ENCODE measurements around the gene RNF34. TPM values are rescaled to one million over a fixed set of nuclear protein-coding genes. Genes with fewer than 3 reads are reported as not detected.

Gene RNF34
- total RNA-seq, 1 experiment from 2014 or later: 109 TPM

DNA sequence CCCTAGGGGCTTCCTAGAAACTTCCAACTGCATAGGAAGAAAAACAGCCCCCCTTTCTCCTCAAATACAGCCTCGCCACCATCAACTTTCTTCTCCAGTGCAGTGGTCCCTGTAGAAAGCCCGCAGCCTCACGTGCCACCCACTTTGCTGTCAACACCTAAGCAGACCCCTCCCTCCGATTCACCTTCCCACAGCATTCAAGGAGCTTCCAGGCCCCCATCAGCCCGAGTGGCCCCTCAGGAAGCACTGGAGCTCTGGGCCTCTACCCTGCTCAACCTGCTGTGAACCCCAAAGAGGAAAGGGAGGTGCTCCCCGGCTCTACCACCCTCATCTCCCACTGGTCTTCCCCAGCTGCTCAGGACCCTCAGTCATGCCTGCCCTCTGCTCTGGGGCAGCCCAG lies 55.0 kb downstream of the RNF34 start:
- H3K27me3 ChIP-seq (ENCODE audit: low read length): no peaks in the 10 kb centered on the region
- no peak overlapping the region for H3K27ac ChIP-seq (ENCODE audit: low read length)
- H3K79me2 ChIP-seq (ENCODE audit: low read length): peaks cover 87% of the 10 kb centered on the region
- peaks cover 8% of the 10 kb centered on the region; the same call in 1 of the 2 replicates for H3K36me3 ChIP-seq (ENCODE audit: insufficient read depth, low read length)
- peaks cover 34% of the 10 kb centered on the region for H4K20me1 ChIP-seq (ENCODE audit: insufficient read depth, low read depth, low read length)
- H3K9ac ChIP-seq (ENCODE audit: low read length): no peak overlapping the region
- no peak overlapping the region for H3K4me3 ChIP-seq (ENCODE audit: low read length)
- H3K9me3 ChIP-seq (ENCODE audit: low read length): no peaks in the 10 kb centered on the region
- no peaks in the 10 kb centered on the region for H3K4me1 ChIP-seq (ENCODE audit: low read length)
- H3K9me2 ChIP-seq (replicated peaks; ENCODE audit: insufficient read depth, low read length): no peaks in the 10 kb centered on the region
- no peak overlapping the region for H2AFZ ChIP-seq (ENCODE audit: low read length)
- DNase-seq: no peak
- no peak overlapping the region for H3K4me2 ChIP-seq (ENCODE audit: low read depth, low read length, poor library complexity, severe bottlenecking)

DNA sequence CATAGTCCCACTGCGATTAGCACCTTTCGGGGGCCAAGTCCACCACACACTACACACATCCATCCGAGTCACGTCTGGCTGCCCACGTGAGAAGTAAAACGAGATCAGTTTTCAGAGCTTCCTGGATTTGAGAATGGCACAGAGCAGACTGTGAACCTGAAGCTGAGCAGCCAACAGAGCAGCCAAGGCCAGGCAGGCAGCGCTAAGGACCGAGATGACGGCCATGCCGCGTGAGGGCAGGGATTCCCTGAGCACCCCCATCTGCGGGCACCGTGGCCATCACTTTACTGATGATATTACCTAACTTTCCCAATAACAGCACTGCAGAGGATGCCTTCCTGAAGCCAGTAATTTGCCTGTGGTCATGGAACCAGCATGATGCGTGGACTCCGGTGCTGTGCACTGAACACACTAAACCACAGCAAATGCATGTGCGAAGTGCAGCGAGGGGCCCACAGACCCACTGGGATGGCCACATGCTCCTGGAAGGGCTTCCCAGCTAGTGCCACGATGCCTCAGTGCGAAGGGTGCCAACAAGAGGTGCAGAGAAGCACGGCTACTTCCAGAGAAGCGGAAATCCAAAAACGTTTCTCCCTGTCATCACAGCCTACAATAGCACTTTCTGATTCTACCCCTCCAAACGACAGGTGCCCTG lies 56.0 kb downstream of the RNF34 start:
- Histone ChIP-seq H3K27ac (ENCODE audit: low read length) (no peak overlapping the region), H3K9me3 (ENCODE audit: low read length) (no peaks in the 10 kb centered on the region), H4K20me1 (ENCODE audit: insufficient read depth, low read depth, low read length) (peaks cover 34% of the 10 kb centered on the region), H2AFZ (ENCODE audit: low read length) (no peak overlapping the region), H3K79me2 (ENCODE audit: low read length) (peaks cover 88% of the 10 kb centered on the region), H3K4me2 (ENCODE audit: low read depth, low read length, poor library complexity, severe bottlenecking) (no peak overlapping the region), H3K4me1 (ENCODE audit: low read length) (no peaks in the 10 kb centered on the region), H3K9me2 (replicated peaks; ENCODE audit: insufficient read depth, low read length) (no peaks in the 10 kb centered on the region), H3K4me3 (ENCODE audit: low read length) (no peak overlapping the region), H3K36me3 (ENCODE audit: insufficient read depth, low read length) (peaks cover 7% of the 10 kb centered on the region; the same call in 1 of the 2 replicates), H3K27me3 (ENCODE audit: low read length) (no peaks in the 10 kb centered on the region), H3K9ac (ENCODE audit: low read length) (no peak overlapping the region)
- DNase-seq: no peak

DNA sequence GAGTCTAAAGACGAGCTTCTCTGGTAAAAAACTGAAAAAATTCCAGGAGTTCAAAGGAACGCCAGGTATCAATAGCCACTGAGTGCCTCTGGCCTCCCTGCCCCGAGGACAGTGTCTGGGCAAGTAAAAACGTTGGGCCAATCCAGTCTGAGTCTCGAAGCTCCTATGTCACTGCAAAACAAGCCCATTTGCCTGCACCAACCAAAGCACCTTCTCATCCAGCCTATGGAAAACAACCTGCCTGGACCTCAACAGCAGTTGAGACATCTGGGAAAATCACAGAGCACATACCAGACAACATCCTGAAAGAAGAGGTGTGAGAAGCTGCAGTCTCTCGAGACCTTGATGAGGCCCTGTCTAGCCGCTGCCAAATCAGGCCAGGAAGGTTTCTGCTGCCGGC lies 56.6 kb downstream of the RNF34 start:
- H3K4me1 ChIP-seq (ENCODE audit: low read length): no peaks in the 10 kb centered on the region
- H3K27me3 ChIP-seq (ENCODE audit: low read length): no peaks in the 10 kb centered on the region
- no peak overlapping the region for H3K9ac ChIP-seq (ENCODE audit: low read length)
- no peak overlapping the region for H3K27ac ChIP-seq (ENCODE audit: low read length)
- H2AFZ ChIP-seq (ENCODE audit: low read length): no peak overlapping the region
- H3K36me3 ChIP-seq (ENCODE audit: insufficient read depth, low read length): peaks cover 7% of the 10 kb centered on the region; the same call in 1 of the 2 replicates
- peaks cover 91% of the 10 kb centered on the region for H3K79me2 ChIP-seq (ENCODE audit: low read length)
- H3K9me2 ChIP-seq (replicated peaks; ENCODE audit: insufficient read depth, low read length): no peaks in the 10 kb centered on the region
- DNase-seq: no peak
- no peak overlapping the region for H3K4me2 ChIP-seq (ENCODE audit: low read depth, low read length, poor library complexity, severe bottlenecking)
- H3K4me3 ChIP-seq (ENCODE audit: low read length): no peak overlapping the region
- H4K20me1 ChIP-seq (ENCODE audit: insufficient read depth, low read depth, low read length): peaks cover 38% of the 10 kb centered on the region
- H3K9me3 ChIP-seq (ENCODE audit: low read length): no peaks in the 10 kb centered on the region

DNA sequence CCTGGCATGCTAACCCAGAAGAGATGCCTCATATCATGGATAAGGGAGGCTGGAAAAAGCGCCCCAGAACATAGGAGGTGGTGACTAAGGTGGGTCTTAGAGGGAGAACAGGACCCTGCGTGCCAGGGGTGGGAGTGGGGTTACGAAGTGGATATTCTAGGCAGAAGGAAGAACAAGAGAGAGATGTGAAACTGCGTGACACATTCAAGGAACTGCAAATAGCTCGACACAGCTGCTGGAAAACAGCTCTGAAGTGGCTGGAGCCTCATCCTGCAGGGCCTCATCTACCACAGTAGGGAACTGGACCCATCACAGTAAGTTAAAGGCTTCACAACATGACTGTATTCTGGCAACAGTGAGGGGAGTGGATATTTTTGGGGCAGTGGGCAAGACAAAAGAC lies 61.1 kb downstream of the RNF34 start:
- Histone ChIP-seq H3K9me2 (replicated peaks; ENCODE audit: insufficient read depth, low read length) (no peaks in the 10 kb centered on the region), H3K36me3 (ENCODE audit: insufficient read depth, low read length) (peaks cover 11% of the 10 kb centered on the region; the same call in 1 of the 2 replicates), H3K4me3 (ENCODE audit: low read length) (no peak overlapping the region), H4K20me1 (ENCODE audit: insufficient read depth, low read depth, low read length) (peaks cover 26% of the 10 kb centered on the region), H3K4me1 (ENCODE audit: low read length) (peaks cover 13% of the 10 kb centered on the region), H3K9me3 (ENCODE audit: low read length) (no peaks in the 10 kb centered on the region), H3K4me2 (ENCODE audit: low read depth, low read length, poor library complexity, severe bottlenecking) (no peak overlapping the region), H3K27ac (ENCODE audit: low read length) (no peak overlapping the region), H3K79me2 (ENCODE audit: low read length) (peaks cover 100% of the 10 kb centered on the region), H3K9ac (ENCODE audit: low read length) (no peak overlapping the region), H3K27me3 (ENCODE audit: low read length) (no peaks in the 10 kb centered on the region), H2AFZ (ENCODE audit: low read length) (no peak overlapping the region)
- DNase-seq: no peak

DNA sequence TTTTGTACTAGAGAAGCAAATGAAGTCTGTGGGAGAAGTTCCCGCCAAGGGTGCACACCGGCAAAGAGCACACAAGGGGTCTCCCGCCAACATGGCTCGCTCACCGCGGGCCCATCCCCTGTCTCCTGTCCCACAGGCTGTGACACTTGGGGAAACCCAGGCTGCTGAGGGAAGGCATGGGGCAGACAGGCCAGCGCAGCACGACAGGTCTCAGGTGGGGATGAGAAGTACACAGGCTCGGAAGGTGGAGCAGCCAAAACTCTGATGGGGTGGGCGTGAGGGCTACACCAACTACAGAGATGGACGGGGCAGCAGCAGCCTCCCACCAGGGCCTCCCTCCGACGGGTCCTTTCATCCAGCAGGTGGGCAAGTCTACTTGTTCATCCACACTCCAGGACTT lies 64.4 kb downstream of the RNF34 start:
- Histone ChIP-seq H3K4me1 (ENCODE audit: low read length) (peaks cover 23% of the 10 kb centered on the region), H3K9me2 (replicated peaks; ENCODE audit: insufficient read depth, low read length) (no peaks in the 10 kb centered on the region), H3K9ac (ENCODE audit: low read length) (no peak overlapping the region), H2AFZ (ENCODE audit: low read length) (no peak overlapping the region), H3K9me3 (ENCODE audit: low read length) (no peaks in the 10 kb centered on the region), H4K20me1 (ENCODE audit: insufficient read depth, low read depth, low read length) (peaks cover 17% of the 10 kb centered on the region), H3K4me2 (ENCODE audit: low read depth, low read length, poor library complexity, severe bottlenecking) (no peak overlapping the region), H3K27ac (ENCODE audit: low read length) (no peak overlapping the region), H3K4me3 (ENCODE audit: low read length) (no peak overlapping the region), H3K79me2 (ENCODE audit: low read length) (peaks cover 71% of the 10 kb centered on the region), H3K27me3 (ENCODE audit: low read length) (no peaks in the 10 kb centered on the region), H3K36me3 (ENCODE audit: insufficient read depth, low read length) (peaks cover 8% of the 10 kb centered on the region; the same call in 1 of the 2 replicates)
- DNase-seq: no peak

DNA sequence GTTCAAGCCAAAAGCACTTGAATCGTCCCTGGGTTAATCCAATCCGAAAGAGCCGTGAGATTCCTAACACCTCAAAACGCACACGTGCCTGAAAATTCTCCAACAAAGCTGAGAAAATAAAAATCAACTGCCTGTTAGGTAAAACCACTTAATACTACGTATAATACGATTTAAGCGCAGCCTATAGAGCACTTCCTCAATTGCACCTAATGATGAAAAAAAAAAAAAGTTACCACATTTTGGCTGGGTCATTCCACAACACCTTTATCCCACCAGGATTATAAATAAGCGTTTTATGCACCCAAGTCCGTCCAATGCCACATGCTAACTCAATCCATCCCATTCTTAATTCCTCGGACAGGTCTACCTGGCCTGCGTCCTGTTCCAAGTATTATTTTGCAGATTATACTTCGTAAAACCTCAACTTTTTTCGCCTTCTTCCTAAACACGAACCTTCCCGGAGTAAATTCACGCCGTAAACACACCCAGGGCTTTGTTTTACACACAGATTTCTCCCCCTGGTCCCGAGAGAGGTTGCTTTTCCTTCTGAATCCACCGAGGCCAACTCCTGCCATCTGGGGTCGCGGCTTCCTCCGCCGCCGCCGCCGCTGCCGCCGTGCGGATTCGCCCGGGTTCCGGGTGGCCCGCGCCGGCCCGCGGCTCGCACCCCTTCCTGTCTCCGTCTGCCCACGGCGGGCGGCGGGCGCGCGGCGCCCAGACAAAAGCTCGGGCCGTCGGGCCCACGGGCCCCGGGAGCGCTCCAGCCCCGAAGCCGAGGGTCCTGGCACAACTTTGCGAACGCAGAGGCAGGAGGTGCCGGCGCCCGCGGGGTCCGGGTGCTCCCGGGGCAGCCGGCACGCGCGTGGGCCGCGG lies 66.2 kb downstream of the RNF34 start:
- H3K9ac ChIP-seq (ENCODE audit: low read length): peak overlapping the region; percentile 89
- no peaks in the 10 kb centered on the region for H3K27me3 ChIP-seq (ENCODE audit: low read length)
- H3K4me2 ChIP-seq (ENCODE audit: low read depth, low read length, poor library complexity, severe bottlenecking): peak overlapping the region; percentile 87
- peak overlapping the region; percentile 76 for H3K27ac ChIP-seq (ENCODE audit: low read length)
- peaks cover 23% of the 10 kb centered on the region for H3K4me1 ChIP-seq (ENCODE audit: low read length)
- DNase-seq: peak; percentile 83
- H2AFZ ChIP-seq (ENCODE audit: low read length): peak overlapping the region; percentile 47; the same call in 1 of the 2 replicates
- no peaks in the 10 kb centered on the region for H3K9me3 ChIP-seq (ENCODE audit: low read length)
- H3K4me3 ChIP-seq (ENCODE audit: low read length): peak overlapping the region; percentile 88
- no peaks in the 10 kb centered on the region for H3K9me2 ChIP-seq (replicated peaks; ENCODE audit: insufficient read depth, low read length)
- peaks cover 17% of the 10 kb centered on the region for H4K20me1 ChIP-seq (ENCODE audit: insufficient read depth, low read depth, low read length)
- H3K79me2 ChIP-seq (ENCODE audit: low read length): peaks cover 53% of the 10 kb centered on the region
- H3K36me3 ChIP-seq (ENCODE audit: insufficient read depth, low read length): peaks cover 8% of the 10 kb centered on the region; the same call in 1 of the 2 replicates

DNA sequence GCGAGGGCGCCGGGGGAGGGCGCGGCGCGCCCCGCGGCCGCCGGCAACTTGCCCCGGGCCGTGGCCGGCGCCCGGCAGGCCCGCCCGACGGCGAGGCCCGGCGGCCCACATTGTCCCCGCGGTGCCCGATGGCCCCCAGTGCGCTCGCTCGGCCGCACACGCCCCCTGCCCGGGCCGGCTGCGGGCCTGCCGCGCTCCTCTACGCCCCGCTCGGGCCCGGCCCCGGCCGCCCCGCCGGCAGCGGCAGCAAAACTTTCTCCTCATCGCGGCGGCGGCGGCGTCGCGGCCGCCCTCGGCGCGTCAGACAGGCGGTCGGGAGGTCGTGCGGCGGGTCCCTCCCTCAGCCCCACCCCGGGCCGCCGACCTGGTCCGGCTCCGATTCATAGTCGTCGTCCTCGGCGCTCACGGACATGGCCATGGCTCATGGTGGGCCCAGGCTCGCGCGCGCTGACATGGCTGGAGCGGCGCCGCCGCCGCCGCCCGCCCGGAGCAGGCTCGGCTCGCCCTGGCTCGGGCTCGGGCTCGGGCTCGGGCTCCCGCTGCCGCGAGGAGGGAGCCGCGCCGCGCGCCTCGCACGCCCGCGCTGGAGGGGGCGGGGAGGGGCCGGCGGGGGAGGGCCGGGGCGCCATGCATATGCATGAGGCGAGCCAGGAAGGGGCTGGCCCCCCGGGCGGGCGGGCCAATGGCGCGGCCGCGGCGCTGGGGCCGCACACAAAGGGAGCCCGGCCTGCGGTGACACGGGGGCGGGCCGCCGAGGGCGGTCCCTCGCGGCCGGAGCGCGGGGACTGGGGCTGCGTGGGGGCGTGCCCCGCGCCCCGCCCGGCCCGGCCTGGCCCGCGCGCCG lies 67.1 kb downstream of the RNF34 start:
- Histone ChIP-seq H3K4me1 (ENCODE audit: low read length) (peaks cover 23% of the 10 kb centered on the region), H2AFZ (ENCODE audit: low read length) (no peak overlapping the region), H3K79me2 (ENCODE audit: low read length) (peaks cover 44% of the 10 kb centered on the region), H3K36me3 (ENCODE audit: insufficient read depth, low read length) (peaks cover 8% of the 10 kb centered on the region; the same call in 1 of the 2 replicates), H3K27ac (ENCODE audit: low read length) (no peak overlapping the region), H3K9me3 (ENCODE audit: low read length) (no peaks in the 10 kb centered on the region), H3K4me2 (ENCODE audit: low read depth, low read length, poor library complexity, severe bottlenecking) (peak overlapping the region; percentile 91), H3K9ac (ENCODE audit: low read length) (peak overlapping the region; percentile 89), H4K20me1 (ENCODE audit: insufficient read depth, low read depth, low read length) (peaks cover 17% of the 10 kb centered on the region), H3K27me3 (ENCODE audit: low read length) (no peaks in the 10 kb centered on the region), H3K9me2 (replicated peaks; ENCODE audit: insufficient read depth, low read length) (no peaks in the 10 kb centered on the region), H3K4me3 (ENCODE audit: low read length) (peak overlapping the region; percentile 88)
- peak; percentile 97 for DNase-seq

All from Karpas-422 (cell line).